ENCODE results near the gene MYO1B.

The MYO1B gene

DNA sequence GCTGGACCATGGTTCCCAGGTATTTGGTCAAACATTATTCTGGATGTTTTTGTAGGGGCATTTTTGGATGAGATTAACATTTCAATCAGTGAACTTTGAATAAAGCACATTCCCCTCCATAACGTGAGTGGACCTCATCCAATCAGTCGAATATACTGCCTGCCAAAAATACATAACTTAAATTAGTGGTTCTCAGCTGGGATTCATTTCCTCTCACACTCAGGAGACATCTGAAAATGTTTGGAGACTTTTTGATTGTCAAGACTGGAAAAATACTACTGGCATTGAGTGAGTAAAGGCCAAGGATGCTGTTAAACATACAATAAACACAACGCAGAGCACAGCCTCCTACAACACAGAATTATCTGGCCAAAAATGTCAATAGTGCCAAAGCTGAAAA lies 198.2 kb downstream of the MYO1B start:
- TF ChIP-seq SIN3A (IDR thresholded peaks at IDR 0.05; ENCODE audit: borderline replicate concordance, insufficient read depth, low read length): no peak
- TF ChIP-seq TAF1 (IDR thresholded peaks at IDR 0.05; ENCODE audit: borderline replicate concordance, insufficient read depth, low read length): no peak
- TF ChIP-seq, protein P1, sequence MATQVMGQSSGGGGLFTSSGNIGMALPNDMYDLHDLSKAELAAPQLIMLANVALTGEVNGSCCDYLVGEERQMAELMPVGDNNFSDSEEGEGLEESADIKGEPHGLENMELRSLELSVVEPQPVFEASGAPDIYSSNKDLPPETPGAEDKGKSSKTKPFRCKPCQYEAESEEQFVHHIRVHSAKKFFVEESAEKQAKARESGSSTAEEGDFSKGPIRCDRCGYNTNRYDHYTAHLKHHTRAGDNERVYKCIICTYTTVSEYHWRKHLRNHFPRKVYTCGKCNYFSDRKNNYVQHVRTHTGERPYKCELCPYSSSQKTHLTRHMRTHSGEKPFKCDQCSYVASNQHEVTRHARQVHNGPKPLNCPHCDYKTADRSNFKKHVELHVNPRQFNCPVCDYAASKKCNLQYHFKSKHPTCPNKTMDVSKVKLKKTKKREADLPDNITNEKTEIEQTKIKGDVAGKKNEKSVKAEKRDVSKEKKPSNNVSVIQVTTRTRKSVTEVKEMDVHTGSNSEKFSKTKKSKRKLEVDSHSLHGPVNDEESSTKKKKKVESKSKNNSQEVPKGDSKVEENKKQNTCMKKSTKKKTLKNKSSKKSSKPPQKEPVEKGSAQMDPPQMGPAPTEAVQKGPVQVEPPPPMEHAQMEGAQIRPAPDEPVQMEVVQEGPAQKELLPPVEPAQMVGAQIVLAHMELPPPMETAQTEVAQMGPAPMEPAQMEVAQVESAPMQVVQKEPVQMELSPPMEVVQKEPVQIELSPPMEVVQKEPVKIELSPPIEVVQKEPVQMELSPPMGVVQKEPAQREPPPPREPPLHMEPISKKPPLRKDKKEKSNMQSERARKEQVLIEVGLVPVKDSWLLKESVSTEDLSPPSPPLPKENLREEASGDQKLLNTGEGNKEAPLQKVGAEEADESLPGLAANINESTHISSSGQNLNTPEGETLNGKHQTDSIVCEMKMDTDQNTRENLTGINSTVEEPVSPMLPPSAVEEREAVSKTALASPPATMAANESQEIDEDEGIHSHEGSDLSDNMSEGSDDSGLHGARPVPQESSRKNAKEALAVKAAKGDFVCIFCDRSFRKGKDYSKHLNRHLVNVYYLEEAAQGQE (IDR thresholded peaks at IDR 0.05; ENCODE audit: insufficient read depth in 1 of 2, low read depth in 2 of 2, low read length in 2 of 2): no peak
- TF ChIP-seq POLR2AphosphoS5 (IDR thresholded peaks at IDR 0.05; ENCODE audit: low read depth, low read length): no peak
- no peak for TF ChIP-seq FOXP2 (optimal IDR thresholded peaks at IDR 0.05; ENCODE audit: borderline replicate concordance, extremely low read depth, extremely low read length, insufficient read depth)

DNA sequence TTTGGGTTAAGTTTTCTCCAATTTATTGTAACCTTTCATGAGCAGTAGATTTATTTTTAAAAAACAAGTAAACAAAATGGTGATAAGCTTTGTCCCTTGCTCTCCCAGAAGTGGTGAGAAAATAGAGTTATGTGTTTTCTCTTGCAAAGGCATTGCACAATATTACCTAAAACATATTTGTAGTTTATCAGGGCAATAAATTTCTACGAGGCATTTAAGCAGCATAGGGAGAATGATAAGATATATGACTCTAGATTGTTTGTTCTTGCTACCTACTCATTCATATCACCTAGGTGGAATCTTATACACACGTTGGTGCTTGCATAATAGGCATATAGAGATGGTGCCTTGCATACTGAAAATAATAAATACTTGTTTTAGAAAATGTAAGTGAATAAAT lies 201.7 kb downstream of the MYO1B start:
- no peak for TF ChIP-seq FOXP2 (optimal IDR thresholded peaks at IDR 0.05; ENCODE audit: borderline replicate concordance, extremely low read depth, extremely low read length, insufficient read depth)
- no peak for TF ChIP-seq POLR2AphosphoS5 (IDR thresholded peaks at IDR 0.05; ENCODE audit: low read depth, low read length)
- TF ChIP-seq SIN3A (IDR thresholded peaks at IDR 0.05; ENCODE audit: borderline replicate concordance, insufficient read depth, low read length): no peak

DNA sequence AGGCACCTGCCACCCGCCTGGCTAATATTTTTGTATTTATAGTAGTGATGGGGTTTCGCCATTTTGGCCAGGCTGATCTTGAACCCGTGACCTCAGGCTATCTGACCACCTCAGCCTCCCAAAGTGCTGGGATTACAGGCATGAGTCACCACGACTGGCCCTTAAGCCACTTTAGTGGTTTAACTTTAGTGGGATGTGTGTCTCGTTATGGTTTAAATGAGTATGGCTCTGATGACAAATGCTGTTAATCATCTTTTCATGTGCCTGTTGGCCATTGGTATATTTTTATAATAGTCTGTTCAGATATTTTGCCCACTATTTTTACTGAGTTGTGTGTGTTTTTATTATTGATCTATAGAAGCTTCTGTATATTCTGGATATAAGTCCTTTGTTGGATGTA lies 205.9 kb downstream of the MYO1B start:
- no peak for TF ChIP-seq FOXP2 (optimal IDR thresholded peaks at IDR 0.05; ENCODE audit: borderline replicate concordance, extremely low read depth, extremely low read length, insufficient read depth)
- TF ChIP-seq TAF1 (IDR thresholded peaks at IDR 0.05; ENCODE audit: borderline replicate concordance, insufficient read depth, low read length): no peak
- no peak for TF ChIP-seq POLR2AphosphoS5 (IDR thresholded peaks at IDR 0.05; ENCODE audit: low read depth, low read length)
- TF ChIP-seq, protein P1 (IDR thresholded peaks at IDR 0.05; ENCODE audit: insufficient read depth in 1 of 2, low read depth in 2 of 2, low read length in 2 of 2): no peak
- TF ChIP-seq SIN3A (IDR thresholded peaks at IDR 0.05; ENCODE audit: borderline replicate concordance, insufficient read depth, low read length): no peak

DNA sequence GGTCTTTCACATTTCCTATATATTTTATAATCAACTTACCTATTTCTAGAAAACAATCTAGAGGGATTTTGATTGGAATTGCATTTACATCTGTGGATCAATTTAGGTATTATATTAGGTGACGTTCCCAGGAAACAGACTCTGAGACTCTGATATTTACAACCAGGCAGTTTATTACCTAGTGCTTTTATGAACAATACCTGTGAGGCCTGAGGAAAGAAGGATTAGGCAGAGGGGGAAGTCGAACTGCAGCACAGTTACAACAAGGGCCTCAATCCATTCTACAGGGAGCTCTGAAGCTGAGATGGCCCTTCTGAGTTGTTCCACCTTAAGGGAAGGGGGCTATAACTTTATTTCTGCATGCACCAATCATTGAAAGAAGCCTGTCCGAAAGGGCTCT lies 206.9 kb downstream of the MYO1B start:
- TF ChIP-seq SIN3A (IDR thresholded peaks at IDR 0.05; ENCODE audit: borderline replicate concordance, insufficient read depth, low read length) (no peak), TAF1 (IDR thresholded peaks at IDR 0.05; ENCODE audit: borderline replicate concordance, insufficient read depth, low read length) (no peak), FOXP2 (optimal IDR thresholded peaks at IDR 0.05; ENCODE audit: borderline replicate concordance, extremely low read depth, extremely low read length, insufficient read depth) (no peak), POLR2AphosphoS5 (IDR thresholded peaks at IDR 0.05; ENCODE audit: low read depth, low read length) (no peak)
- TF ChIP-seq, protein P1 (IDR thresholded peaks at IDR 0.05; ENCODE audit: insufficient read depth in 1 of 2, low read depth in 2 of 2, low read length in 2 of 2): no peak

DNA sequence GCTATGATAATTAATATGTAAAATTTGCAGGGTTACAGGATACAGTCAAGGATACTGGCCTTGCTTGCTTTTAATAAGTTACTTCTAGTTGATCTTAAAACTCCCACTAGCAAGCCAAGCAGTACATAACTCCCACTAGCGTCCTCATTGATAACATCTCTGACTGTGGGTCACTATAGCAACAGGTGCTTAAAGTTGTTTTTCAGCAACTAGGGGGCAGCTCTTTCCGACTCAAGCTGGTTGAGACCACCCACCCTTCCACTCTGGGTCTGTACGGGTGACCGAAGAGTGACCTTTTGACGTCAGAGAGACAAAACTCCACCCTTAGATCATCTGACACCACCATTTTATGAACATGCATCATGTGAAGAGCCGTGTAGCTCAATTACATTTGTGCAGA lies 208.6 kb downstream of the MYO1B start:
- TF ChIP-seq, protein P1 (IDR thresholded peaks at IDR 0.05; ENCODE audit: insufficient read depth in 1 of 2, low read depth in 2 of 2, low read length in 2 of 2): no peak
- TF ChIP-seq SIN3A (IDR thresholded peaks at IDR 0.05; ENCODE audit: borderline replicate concordance, insufficient read depth, low read length): no peak
- TF ChIP-seq FOXP2 (optimal IDR thresholded peaks at IDR 0.05; ENCODE audit: borderline replicate concordance, extremely low read depth, extremely low read length, insufficient read depth): no peak
- no peak for TF ChIP-seq TAF1 (IDR thresholded peaks at IDR 0.05; ENCODE audit: borderline replicate concordance, insufficient read depth, low read length)
- TF ChIP-seq POLR2AphosphoS5 (IDR thresholded peaks at IDR 0.05; ENCODE audit: low read depth, low read length): no peak
